ENCODE measurements around the gene DRP2. TPM values are rescaled to one million over a fixed set of nuclear protein-coding genes. Genes with fewer than 3 reads are reported as not detected.
"Not testable (repeated sequence)": the region's sequence is repeated elsewhere in the genome, so short reads cannot be mapped to it uniquely, and the experiment has no call there.

DRP2 gene
- total RNA-seq, 1 donor from 2014 or later, result 0.46 TPM

DNA sequence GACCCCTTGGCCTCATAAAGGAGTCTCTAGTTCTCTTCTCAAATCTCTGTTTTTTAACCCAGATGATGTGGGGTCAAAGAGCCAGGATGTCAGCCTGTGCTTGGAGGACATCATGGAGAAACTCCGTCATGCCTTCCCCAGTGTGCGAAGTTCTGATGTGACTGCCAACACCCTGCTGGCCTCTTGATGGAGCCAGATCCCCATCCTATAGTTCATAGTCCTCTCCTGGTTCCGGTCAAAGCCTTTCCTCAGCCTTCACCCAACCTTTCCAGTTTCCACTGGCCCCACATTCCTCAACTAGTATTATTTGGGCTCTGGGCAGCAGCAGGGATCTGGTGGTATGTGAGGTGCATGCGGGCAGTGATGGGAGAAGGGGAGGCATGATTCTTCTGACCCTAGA is 40.8 kb downstream of the DRP2 start:
- intact Hi-C loops (cut with micrococcal nuclease), result no loop called here
- H3K27ac Mint-ChIP-seq, result no peak overlapping the region
- no peaks in the 10 kb centered on the region for H3K36me3 Mint-ChIP-seq (ENCODE audit: low read depth)
- no peak overlapping the region for H3K4me3 Mint-ChIP-seq (ENCODE audit: low read depth)
- H3K27me3 Mint-ChIP-seq (ENCODE audit: low read depth), result no peaks in the 10 kb centered on the region
- no peaks in the 10 kb centered on the region for H3K9me3 Mint-ChIP-seq
- DNase-seq (ENCODE audit: low spot score), result no peak
- H3K4me1 Mint-ChIP-seq (ENCODE audit: low read depth), result peaks cover 8% of the 10 kb centered on the region

DNA sequence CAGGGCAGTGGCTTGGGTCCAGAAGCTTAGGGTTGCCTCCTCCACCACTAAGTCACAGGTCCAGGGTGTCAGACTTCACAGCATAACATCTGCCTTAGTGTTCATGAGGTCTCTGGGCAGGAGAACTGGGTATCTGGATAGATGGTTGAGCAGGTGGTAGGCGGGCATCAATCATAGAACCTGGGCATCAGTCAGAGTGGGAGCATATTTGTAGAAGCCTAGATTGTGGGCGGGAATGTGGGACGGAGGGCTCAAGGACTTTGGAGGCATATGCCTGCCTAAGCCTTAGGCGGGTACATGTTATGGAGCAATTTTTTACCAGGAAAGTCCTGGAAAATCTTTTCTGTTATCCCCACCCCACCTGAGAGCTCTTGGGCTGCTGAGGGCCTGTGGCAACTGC is 43.0 kb downstream of the DRP2 start:
- Mint-ChIP-seq H3K36me3 (ENCODE audit: low read depth) (no peaks in the 10 kb centered on the region), H3K9me3 (no peaks in the 10 kb centered on the region), H3K27me3 (ENCODE audit: low read depth) (no peaks in the 10 kb centered on the region), H3K4me1 (ENCODE audit: low read depth) (peaks cover 7% of the 10 kb centered on the region), H3K4me3 (ENCODE audit: low read depth) (no peak overlapping the region), H3K27ac (no peak overlapping the region)
- intact Hi-C loops (cut with micrococcal nuclease), result no loop called here
- no peak for DNase-seq (ENCODE audit: low spot score)

DNA sequence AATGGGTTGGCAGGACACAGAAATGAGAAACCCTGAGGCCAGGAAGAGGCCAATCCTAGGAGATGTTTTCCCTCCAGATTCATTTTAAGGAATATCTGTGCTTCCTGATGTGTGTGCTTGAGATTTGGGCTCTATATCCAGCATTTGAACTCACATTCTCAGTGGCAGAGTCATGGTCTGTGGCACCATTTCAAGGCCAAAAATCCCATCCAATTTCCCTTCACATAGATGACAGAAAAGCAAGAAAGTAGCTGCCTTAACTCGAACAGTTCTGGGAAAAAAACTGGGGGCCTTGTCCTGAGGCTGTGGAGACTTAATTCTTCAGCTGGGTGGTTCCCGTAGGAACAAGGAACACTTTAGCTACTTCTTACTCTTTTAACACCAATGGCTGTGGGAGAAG is 44.2 kb downstream of the DRP2 start:
- no peaks in the 10 kb centered on the region for H3K4me1 Mint-ChIP-seq (ENCODE audit: low read depth)
- H3K4me3 Mint-ChIP-seq (ENCODE audit: low read depth), result no peak overlapping the region
- H3K36me3 Mint-ChIP-seq (ENCODE audit: low read depth), result no peaks in the 10 kb centered on the region
- no peak for DNase-seq (ENCODE audit: low spot score)
- no peaks in the 10 kb centered on the region for H3K27me3 Mint-ChIP-seq (ENCODE audit: low read depth)
- intact Hi-C loops (cut with micrococcal nuclease), result no loop called here
- H3K9me3 Mint-ChIP-seq, result no peaks in the 10 kb centered on the region
- H3K27ac Mint-ChIP-seq, result no peak overlapping the region

DNA sequence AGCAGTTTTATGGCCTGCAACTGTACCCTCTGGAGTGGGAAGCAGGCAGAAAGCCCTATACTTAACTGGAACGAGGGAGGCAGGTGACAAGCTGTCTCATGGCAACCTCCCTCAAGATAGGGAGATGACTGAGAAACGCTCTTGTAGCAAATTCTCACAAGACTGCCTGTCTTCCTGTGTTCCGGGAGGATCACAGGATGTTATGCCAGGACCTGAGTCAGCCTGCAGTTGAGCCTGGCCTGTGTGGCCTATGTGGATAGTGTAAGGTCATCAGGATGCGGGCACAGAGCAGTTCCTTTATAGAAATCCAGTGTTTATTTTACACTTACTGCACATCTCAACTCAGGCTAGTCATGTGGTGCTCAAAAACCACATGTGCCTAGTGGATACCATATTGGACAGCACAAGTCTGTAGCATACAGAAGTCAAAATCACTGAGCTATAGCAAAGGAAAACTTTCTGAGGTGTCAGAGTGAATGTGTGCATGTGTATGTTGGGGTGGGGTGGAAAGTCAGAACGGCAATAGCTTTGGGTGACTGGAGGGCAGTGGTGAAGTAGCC is 46.4 kb downstream of the DRP2 start:
- Mint-ChIP-seq H3K4me1 (ENCODE audit: low read depth) (no peaks in the 10 kb centered on the region), H3K27ac (no peak overlapping the region), H3K4me3 (ENCODE audit: low read depth) (no peak overlapping the region), H3K36me3 (ENCODE audit: low read depth) (no peaks in the 10 kb centered on the region), H3K27me3 (ENCODE audit: low read depth) (no peaks in the 10 kb centered on the region), H3K9me3 (no peaks in the 10 kb centered on the region)
- DNase-seq (ENCODE audit: low spot score), result no peak
- intact Hi-C loops (cut with micrococcal nuclease), result no loop called here

DNA sequence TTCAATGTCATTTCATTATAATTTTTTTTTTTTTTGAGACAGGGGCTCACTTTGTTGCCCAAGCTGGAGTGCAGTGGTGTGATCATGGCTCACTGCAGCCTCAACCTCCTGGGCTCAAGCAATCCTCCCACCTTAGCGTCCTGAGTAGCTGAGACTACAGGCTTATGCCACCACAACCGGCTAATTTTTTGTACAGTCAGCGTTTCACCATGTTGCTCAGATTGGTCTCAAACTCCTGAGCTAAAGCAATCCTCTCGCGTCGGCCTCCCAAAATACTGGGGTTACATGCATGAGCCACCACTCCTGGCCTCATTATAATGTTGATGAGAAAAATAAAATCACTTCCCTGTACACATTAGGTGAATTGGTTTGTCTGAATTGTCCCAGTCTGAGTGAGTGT is 54.6 kb downstream of the DRP2 start:
- Mint-ChIP-seq H3K36me3 (ENCODE audit: low read depth) (no peaks in the 10 kb centered on the region), H3K4me1 (ENCODE audit: low read depth) (no peaks in the 10 kb centered on the region)
- intact Hi-C loops (cut with micrococcal nuclease), result no loop called here

DNA sequence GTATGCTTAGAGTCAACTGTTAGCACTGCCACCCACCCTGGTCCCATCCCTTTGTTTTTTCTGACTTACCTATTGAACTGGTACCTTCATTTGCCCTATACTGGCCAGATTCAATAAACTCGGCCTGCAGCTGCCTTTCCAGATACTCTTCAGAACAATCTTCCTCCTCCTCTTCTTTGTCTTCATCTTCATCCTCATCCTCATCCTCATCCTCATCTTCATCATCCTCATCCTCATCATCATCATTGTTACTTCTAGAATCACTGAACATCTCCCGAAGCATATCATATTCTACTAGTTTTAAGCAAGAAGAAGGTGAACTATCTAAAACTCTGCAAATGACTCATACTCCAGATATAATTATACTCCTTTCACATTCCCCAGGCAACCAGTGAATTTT is 56.7 kb downstream of the DRP2 start:
- DNase-seq (ENCODE audit: low spot score), result no peak
- Mint-ChIP-seq H3K9me3 (no peaks in the 10 kb centered on the region), H3K27me3 (ENCODE audit: low read depth) (no peaks in the 10 kb centered on the region), H3K4me3 (ENCODE audit: low read depth) (no peak overlapping the region), H3K36me3 (ENCODE audit: low read depth) (no peaks in the 10 kb centered on the region), H3K27ac (no peak overlapping the region), H3K4me1 (ENCODE audit: low read depth) (no peaks in the 10 kb centered on the region)
- intact Hi-C loops (cut with micrococcal nuclease), result no loop called here

More for the DNA sequence above, 54.6 kb downstream of the DRP2 start:
- Mint-ChIP-seq H3K9me3 (no peaks in the 10 kb centered on the region), H3K27ac (no peak overlapping the region), H3K27me3 (ENCODE audit: low read depth) (no peaks in the 10 kb centered on the region), H3K4me3 (ENCODE audit: low read depth) (no peak overlapping the region)
- no peak for DNase-seq (ENCODE audit: low spot score)

DNA sequence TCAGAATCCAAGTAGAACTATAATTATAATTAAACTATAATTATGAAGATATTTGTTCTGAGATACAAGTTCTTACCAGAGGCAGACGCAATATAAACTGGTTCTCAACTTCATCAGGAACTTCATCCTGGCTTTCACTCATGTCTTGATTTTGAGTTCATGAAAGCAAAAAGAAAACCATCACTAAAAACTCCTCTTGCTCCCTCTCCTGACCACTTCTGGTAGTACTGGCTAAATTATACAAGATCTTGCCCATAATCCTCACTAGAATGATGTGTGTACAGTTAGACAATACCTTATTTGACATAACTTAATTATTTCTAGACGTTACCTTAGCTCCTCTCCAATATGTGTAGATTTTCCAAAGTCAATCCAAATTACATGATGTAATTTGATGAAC is 67.8 kb downstream of the DRP2 start:
- DNase-seq (ENCODE audit: low spot score), result no peak
- H3K36me3 Mint-ChIP-seq (ENCODE audit: low read depth), result no peaks in the 10 kb centered on the region
- no peak overlapping the region for H3K4me3 Mint-ChIP-seq (ENCODE audit: low read depth)
- intact Hi-C loops (cut with micrococcal nuclease), result loop anchor here (5.0 kb wide), 1 partner anchor 600 kb away; no protein-coding TSS in a partner anchor
- H3K27me3 Mint-ChIP-seq (ENCODE audit: low read depth), result peaks cover 6% of the 10 kb centered on the region
- H3K9me3 Mint-ChIP-seq, result no peaks in the 10 kb centered on the region
- H3K4me1 Mint-ChIP-seq (ENCODE audit: low read depth), result no peaks in the 10 kb centered on the region
- no peak overlapping the region for H3K27ac Mint-ChIP-seq

DNA sequence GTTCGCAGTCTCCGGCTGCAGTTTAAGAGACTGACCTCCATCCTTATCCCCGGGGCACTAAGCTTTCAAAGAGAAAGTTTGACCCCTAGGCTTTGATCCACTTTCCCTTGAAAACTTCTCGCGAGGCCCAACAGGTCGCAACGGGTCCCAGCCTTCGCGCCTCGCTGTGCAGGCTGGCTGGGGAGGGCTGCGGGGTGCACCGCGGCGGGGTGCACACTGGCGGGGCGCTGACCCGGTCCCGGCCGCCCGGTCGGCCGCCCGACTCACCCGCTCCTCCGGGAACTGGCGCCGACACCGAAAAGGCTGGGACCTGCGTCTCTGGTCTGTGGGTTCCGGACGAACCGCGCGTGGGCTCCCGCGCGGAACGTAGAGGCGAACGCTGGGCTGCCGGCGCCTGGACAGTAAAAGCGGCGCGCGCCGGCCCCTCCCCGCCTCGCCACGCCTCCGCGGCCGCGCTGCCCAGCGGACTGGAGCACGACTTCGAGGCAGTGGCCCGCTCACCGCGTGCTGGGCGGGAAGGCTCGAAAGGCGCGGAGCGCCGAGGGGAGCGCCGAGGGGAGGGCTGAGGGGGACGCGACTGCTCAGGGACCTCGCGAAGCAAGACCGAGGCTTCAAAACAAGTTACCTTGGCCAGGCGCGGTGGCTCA is 71.5 kb downstream of the DRP2 start, which contains the start of gene TAF7L:
Gene TAF7L (minus strand): TSS at position 378 of the 647 bp plus-strand sequence. CDS start 3,791 bp downstream, outside the sequence.
- H3K27me3 Mint-ChIP-seq (ENCODE audit: low read depth), result peaks cover 10% of the 10 kb centered on the region
- no peaks in the 10 kb centered on the region for H3K36me3 Mint-ChIP-seq (ENCODE audit: low read depth)
- H3K9me3 Mint-ChIP-seq, result no peaks in the 10 kb centered on the region
- H3K4me1 Mint-ChIP-seq (ENCODE audit: low read depth), result no peaks in the 10 kb centered on the region
- no peak within 1 kb of the TSS for H3K27ac Mint-ChIP-seq
- H3K4me3 Mint-ChIP-seq (ENCODE audit: low read depth), result no peak within 1 kb of the TSS
- DNase-seq (ENCODE audit: low spot score), result no peak
- intact Hi-C loops (cut with micrococcal nuclease), result no loop called here

DNA sequence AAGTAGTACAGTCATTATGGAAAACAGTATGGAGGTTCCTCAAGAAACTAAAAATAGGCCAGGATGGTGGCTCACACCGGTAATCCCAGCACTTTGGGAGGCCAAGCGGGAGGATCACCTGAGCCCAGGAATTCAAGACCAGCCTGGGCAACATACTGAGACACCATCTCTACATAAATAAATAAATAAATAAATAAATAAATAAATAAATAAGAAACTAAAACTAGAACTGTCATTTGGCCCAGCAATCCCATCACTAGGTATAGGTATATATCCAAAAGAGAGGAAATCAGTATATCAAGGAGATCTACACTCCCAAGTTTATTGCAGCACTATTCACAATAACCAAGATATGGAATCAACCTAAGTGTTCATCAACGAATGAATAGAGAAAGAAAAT is 76.0 kb downstream of the DRP2 start:
- H3K36me3 Mint-ChIP-seq (ENCODE audit: low read depth); H3K27ac Mint-ChIP-seq; intact Hi-C loops (cut with micrococcal nuclease); H3K27me3 Mint-ChIP-seq (ENCODE audit: low read depth); H3K9me3 Mint-ChIP-seq; H3K4me1 Mint-ChIP-seq (ENCODE audit: low read depth); H3K4me3 Mint-ChIP-seq (ENCODE audit: low read depth); DNase-seq (ENCODE audit: low spot score): not testable (repeated sequence)

DNA sequence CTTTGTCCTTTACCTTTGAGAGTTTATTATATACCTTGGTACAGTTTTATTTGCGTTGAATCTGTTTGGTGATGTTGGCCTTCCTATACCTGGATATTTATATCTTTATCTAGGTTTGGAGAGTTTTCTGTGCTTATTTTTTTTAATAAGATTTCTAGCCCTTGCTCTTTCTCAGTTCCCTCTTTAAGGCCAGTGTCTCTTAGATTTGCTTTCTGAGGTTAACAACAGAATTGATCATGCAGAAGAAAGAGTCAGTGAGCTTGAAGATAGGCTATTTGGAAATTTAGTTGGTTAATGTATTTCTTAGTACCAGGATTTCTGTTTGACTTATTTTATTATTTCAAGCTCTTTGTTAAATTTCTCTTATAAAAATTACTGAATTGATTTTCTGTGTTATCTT is 84.2 kb downstream of the DRP2 start:
- Mint-ChIP-seq H3K36me3 (ENCODE audit: low read depth) (no peaks in the 10 kb centered on the region), H3K9me3 (no peaks in the 10 kb centered on the region), H3K4me1 (ENCODE audit: low read depth) (no peaks in the 10 kb centered on the region), H3K27me3 (ENCODE audit: low read depth) (no peaks in the 10 kb centered on the region), H3K27ac (no peak overlapping the region), H3K4me3 (ENCODE audit: low read depth) (no peak overlapping the region)
- no peak for DNase-seq (ENCODE audit: low spot score)
- intact Hi-C loops (cut with micrococcal nuclease), result no loop called here

Other genes starting within 250 kb of the DRP2 start
- gene TRMT2B, start 167.7 kb upstream of the DRP2 start, total RNA-seq, result 21.5 and 24.4 TPM in 2 replicates
- not detected in 2 replicates for gene TMEM35A, start 140.9 kb upstream of the DRP2 start, total RNA-seq
- gene CENPI, start 121.6 kb upstream of the DRP2 start, total RNA-seq, result 20.7 and 20.9 TPM in 2 replicates
- gene TAF7L, start 71.5 kb downstream of the DRP2 start, total RNA-seq, result 0.11 TPM in 2 replicates
- gene TIMM8A, start 129.0 kb downstream of the DRP2 start, total RNA-seq, result 25.5 and 27.9 TPM in 2 replicates
- 0.11 and 0.25 TPM in 2 replicates for gene BTK, start 166.4 kb downstream of the DRP2 start, total RNA-seq
- gene RPL36A, start 171.2 kb downstream of the DRP2 start, total RNA-seq, result 290 and 376 TPM in 2 replicates
- 82.9 and 89.1 TPM in 2 replicates for gene GLA, start 188.1 kb downstream of the DRP2 start, total RNA-seq
- 17.5 and 18.0 TPM in 2 replicates for gene HNRNPH2, start 188.4 kb downstream of the DRP2 start, total RNA-seq